K562 (cell line): ENCODE data around the gene DIP2A. TPM values are rescaled to one million over a fixed set of nuclear protein-coding genes. Genes with fewer than 3 reads are reported as not detected.

Experiments used
- ATAC-seq: fragments of 200-7000 bp; cut with Tn5 transposase; 3 replicates; pipeline ENCODE4 v1.9.1; 2020; ENCODE audit warnings: moderate library complexity
- BruUV-seq: library from RNA; stranded (reverse); fragments of 400-500 nt; replicated peaks from 2 replicates; lab custom pipeline; 2021; lab: Mats Ljungman, UMichigan
- CTCF ChIA-PET: fragments of 300-600 bp; formaldehyde crosslinking; extraction: SDS; loops from one replicate; lab custom pipeline; 2021; ENCODE audit warnings: low intra/inter-chr PET ratio; lab: Yijun Ruan, JAX
- POLR2A ChIA-PET: fragments of 300-600, 350-650 bp; sonication (Branson Sonifier 250); formaldehyde crosslinking; extraction: SDS; loops from one replicate; lab custom pipeline; 2021; ENCODE audit warnings: antibody characterized with exemption, inconsistent platforms; lab: Yijun Ruan, JAX
- DNase-seq, 4 experiments: peaks; one replicate each; pipeline versions ENCODE4 v3.0.0 to v3.0.0-alpha.2; 2011 to 2018; ENCODE audit warnings: low spot score in 3 of 4, mixed read lengths in 3 of 4; ENCODE audit errors: extremely low read depth in 1 of 4
- FAIRE-seq: peaks from 2 replicates; lab custom pipeline; 2011; peaks lifted over from hg19 to GRCh38; lab: Jason Lieb, UNC
- H2AFZ ChIP-seq: 2 replicates; pipeline ENCODE4 v1.6.0; 2011; ENCODE audit warnings: low read depth, low read length, control low read depth, inconsistent platforms
- H3K27ac ChIP-seq: fragments of 200-600 bp; 3 replicates; pipeline ENCODE4 v1.8.0; 2011; ENCODE audit warnings: low read depth, mild to moderate bottlenecking, control low read depth, inconsistent platforms, low read length, moderate library complexity, mixed read lengths; ENCODE audit errors: extremely low read depth
- H3K27me3 ChIP-seq, 2 experiments: fragments of 300-600 bp in 1 of 2; 2 replicates in 1 of 2; 3 replicates in 1 of 2; pipeline versions ENCODE4 v1.6.0 to v1.8.0; 2011; ENCODE audit warnings: inconsistent platforms in 2 of 2, low read length in 2 of 2, mild to moderate bottlenecking in 1 of 2, mixed read lengths in 1 of 2, moderate library complexity in 1 of 2; ENCODE audit not compliant: control insufficient read depth in 2 of 2, insufficient read depth in 2 of 2
- H3K36me3 ChIP-seq: fragments of 300-600 bp; 3 replicates; pipeline ENCODE4 v1.8.0; 2011; ENCODE audit warnings: mild to moderate bottlenecking, low read length, inconsistent platforms; ENCODE audit not compliant: control insufficient read depth, insufficient read depth
- H3K4me1 ChIP-seq, 2 experiments: fragments of 200-600 bp in 1 of 2; replicated peaks in 1 of 2; 2 replicates in 1 of 2; 3 replicates in 1 of 2; pipeline versions ENCODE4 v1.5.1 to v1.8.0; 2011; ENCODE audit warnings: inconsistent platforms in 2 of 2, low read length in 2 of 2, mild to moderate bottlenecking in 1 of 2, mixed read lengths in 1 of 2, moderate library complexity in 1 of 2; ENCODE audit not compliant: control insufficient read depth in 2 of 2, insufficient read depth in 2 of 2
- H3K4me2 ChIP-seq: 2 replicates; pipeline ENCODE4 v1.6.1; 2011; ENCODE audit warnings: low read length, control low read depth, inconsistent platforms, mixed read lengths; ENCODE audit not compliant: insufficient read depth
- H3K4me3 ChIP-seq: fragments of 200-600 bp; sonication (generic), shearing (Covaris generic); 2 replicates; pipeline ENCODE4 v1.5.1; 2016; ENCODE audit warnings: control low read depth, inconsistent platforms
- H3K79me2 ChIP-seq: fragments of 200-600 bp; 3 replicates; pipeline ENCODE4 v1.8.0; 2011; ENCODE audit warnings: low read length, inconsistent platforms; ENCODE audit not compliant: control insufficient read depth, insufficient read depth
- H3K9ac ChIP-seq, 2 experiments: 2 replicates each; pipeline versions ENCODE4 v1.6.0 to v1.6.1; 2011; ENCODE audit warnings: low read depth in 2 of 2, low read length in 2 of 2, control low read depth in 1 of 2, inconsistent platforms in 1 of 2, mild to moderate bottlenecking in 1 of 2, mixed read lengths in 1 of 2; ENCODE audit not compliant: insufficient read depth in 1 of 2
- H3K9me1 ChIP-seq: one replicate; pipeline ENCODE4 v1.6.0; 2011; ENCODE audit warnings: inconsistent platforms, mild to moderate bottlenecking, low read length, moderate library complexity; ENCODE audit not compliant: control insufficient read depth, insufficient read depth
- H3K9me3 ChIP-seq: replicated peaks from 2 replicates; pipeline ENCODE4 v1.5.1; 2011; ENCODE audit warnings: low read depth, low read length, inconsistent platforms; ENCODE audit not compliant: control insufficient read depth, insufficient read depth
- H4K20me1 ChIP-seq: replicated peaks from 2 replicates; pipeline ENCODE4 v1.6.1; 2011; ENCODE audit warnings: low read length, inconsistent platforms, mixed read lengths; ENCODE audit not compliant: control insufficient read depth, insufficient read depth
- FOXA3 ChIP-seq, 2 experiments: fragments of 450-650 bp in 1 of 2; sonication (generic) in 1 of 2; formaldehyde crosslinking; IDR thresholded peaks in 1 of 2; conservative IDR thresholded peaks in 1 of 2; 2 replicates each; pipeline versions ENCODE4 v1.4.0 to v1.8.0; 2020 to 2022; ENCODE audit warnings: mild to moderate bottlenecking in 2 of 2, missing genetic modification reagents in 1 of 2
- KAT7 ChIP-seq: sonication (generic); formaldehyde crosslinking; IDR thresholded peaks from 2 replicates; pipeline ENCODE4 v1.8.0; 2022; ENCODE audit warnings: missing genetic modification reagents, mild to moderate bottlenecking, borderline replicate concordance
- LARP7 ChIP-seq: fragments of 450-650 bp; IDR thresholded peaks from 2 replicates; pipeline ENCODE4 v1.6.1; 2016
- RBM22 ChIP-seq: fragments of 200-400 bp; formaldehyde crosslinking; IDR thresholded peaks from 2 replicates; pipeline ENCODE4 v1.6.1; 2018; ENCODE audit warnings: low read length, low read depth; ENCODE audit not compliant: poor library complexity, severe bottlenecking
- THAP12 ChIP-seq: fragments of 250-450 bp; sonication (Bioruptor Pico); IDR thresholded peaks from 2 replicates; pipeline ENCODE4 v1.9.0; 2021; ENCODE audit warnings: mild to moderate bottlenecking, inconsistent platforms
- ZNF311 ChIP-seq: fragments of 250-450 bp; sonication (Bioruptor Pico); IDR thresholded peaks from 2 replicates; pipeline ENCODE4 v1.4.0; 2020; ENCODE audit warnings: mild to moderate bottlenecking, moderate library complexity
- WGBS: fragments of 100-300 bp; shearing (Covaris generic); methylation state at CpG from one replicate; pipeline ENCODE4 v1.1.6; 2016; ENCODE audit warnings: low coverage, mixed read lengths; ENCODE audit not compliant: insufficient coverage; ENCODE audit errors: missing lambda C conversion rate; 5-methylcytosine and 5-hydroxymethylcytosine counted together
- in situ Hi-C: fragments of 300-500 bp; cut with MboI; formaldehyde crosslinking; loops from 4 replicates; pipeline ENCODE4 v1.15.0; 2018; ENCODE audit warnings: inconsistent platforms, mixed read lengths
- intact Hi-C: fragments of 100-400 bp; cut with micrococcal nuclease; formaldehyde crosslinking; loops from 2 replicates; pipeline ENCODE4 v1.14.2; 2022
- polyA plus RNA-seq, 8 experiments: library from polyadenylated mRNA; depleted of rRNA in 4 of 8; stranded (reverse) in 5 of 8; unstranded in 3 of 8; fragments of >200 nt; fragmentation: Nextera tagmentation in 2 of 8; fragmentation: Illumina TruSeq in 1 of 8; extraction: Ambion mirVana in 2 of 8; extraction: Trizol in 1 of 8; gene quantifications; 2 replicates each; pipeline versions ENCODE4 v1.2.1 to v1.2.3, GENCODE V29; 2011 to 2014; ENCODE audit warnings: inconsistent platforms in 1 of 8, missing spikeins in 1 of 8
- total RNA-seq, 7 experiments: library from RNA; depleted of rRNA in 6 of 7; stranded (reverse); fragments of >200 nt in 6 of 7; fragmentation: Illumina TruSeq in 2 of 7; extraction: Trizol in 2 of 7; gene quantifications; 2 replicates each; pipeline versions ENCODE4 v1.2.1 to v1.2.3, GENCODE V29; 2011 to 2021; ENCODE audit warnings: low replicate concordance in 1 of 7

Gene DIP2A
- total and polyA plus RNA-seq, 9 of the 15 experiments (the other 6 are each of a cell fraction or from before 2014, with no cell fraction given), result 4.3 to 34.5 (median 20.3) TPM

DNA sequence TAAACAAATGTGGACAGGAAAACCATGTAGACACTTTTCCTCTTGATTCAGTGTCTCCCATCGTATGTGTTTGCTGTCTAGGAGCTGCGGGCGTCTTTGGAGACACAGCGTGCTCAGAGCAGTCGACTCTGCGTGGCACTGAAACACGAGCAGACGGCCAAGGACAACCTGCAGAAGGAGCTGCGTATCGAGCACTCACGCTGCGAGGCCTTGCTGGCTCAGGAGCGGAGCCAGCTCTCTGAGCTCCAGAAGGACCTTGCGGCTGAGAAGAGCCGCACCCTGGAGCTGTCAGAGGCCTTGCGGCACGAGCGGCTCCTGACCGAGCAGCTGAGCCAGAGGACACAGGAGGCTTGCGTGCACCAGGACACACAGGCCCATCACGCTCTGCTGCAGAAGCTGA, 27.2 kb upstream of the DIP2A start:
- Histone ChIP-seq H3K36me3 (peaks cover 72% of the 10 kb centered on the region), H3K4me1 (peaks cover 0 to 4% of the 10 kb centered on the region in 2 experiments; a peak in 1 of 5 replicates), H3K9me3 (no peaks in the 10 kb centered on the region), H3K9ac (peak overlapping the region in 1 of 2 experiments; percentile 1; a peak in 1 of 4 replicates), H3K4me3 (no peak overlapping the region), H3K27ac (no peak overlapping the region), H3K4me2 (no peak overlapping the region), H4K20me1 (no peaks in the 10 kb centered on the region), H3K79me2 (no peaks in the 10 kb centered on the region), H3K9me1 (no peaks in the 10 kb centered on the region), H3K27me3 (no peaks in the 10 kb centered on the region), H2AFZ (no peak overlapping the region)
- 94% methylated on average over 19 of the region's 21 CpGs for WGBS
- TF ChIP-seq FOXA3 (CRISPR knock-in tag; conservative IDR thresholded peaks at IDR 0.05 in 1 of 2, IDR thresholded peaks at IDR 0.05 in 1 of 2) (no peak), THAP12 (CRISPR knock-in tag) (0 out of 2 replicates have a peak, but pooled peaks have one; percentile 6), RBM22 (peak; percentile 36), ZNF311 (CRISPR knock-in tag) (no peak), KAT7 (CRISPR knock-in tag) (no peak), LARP7 (no peak)
- in situ Hi-C loops (no loop called here), intact Hi-C loops (no loop called here)
- ATAC-seq (no peak), DNase-seq (no peak), FAIRE-seq (no peak)
- ChIA-PET POLR2A (interaction anchor here (0.6 to 0.8 kb wide), 4 partner anchors 10 to 322 kb away, joined by 3 read pairs; no protein-coding TSS in a partner anchor), CTCF (no interaction called here)
- BruUV-seq, result no TSS peak
